MM.1S (cell line): ENCODE results near the gene MACROD2.

Source experiments
- DNase-seq: peaks from one replicate; pipeline ENCODE4 v3.0.0-alpha.2; 2015
- H2AFZ ChIP-seq: fragments of 300-600 bp; sonication (generic); 2 replicates; pipeline ENCODE4 v1.6.0; 2016; ENCODE audit warnings: antibody characterized with exemption, low read length
- H3F3A ChIP-seq: fragments of 300-600 bp; sonication (generic); 2 replicates; pipeline ENCODE4 v1.6.1; 2016; ENCODE audit warnings: mild to moderate bottlenecking, antibody characterized with exemption, low read length, moderate library complexity, mixed read lengths; ENCODE audit not compliant: insufficient read depth
- H3K27ac ChIP-seq: fragments of 300-600 bp; sonication (generic); 2 replicates; pipeline ENCODE4 v1.5.1; 2016; ENCODE audit warnings: mild to moderate bottlenecking, low read length
- H3K27me3 ChIP-seq: fragments of 300-600 bp; sonication (generic); replicated peaks from 2 replicates; pipeline ENCODE4 v1.6.0; 2016; ENCODE audit warnings: low read length; ENCODE audit not compliant: insufficient read depth
- H3K36me3 ChIP-seq: fragments of 300-600 bp; sonication (generic); replicated peaks from 2 replicates; pipeline ENCODE4 v1.6.1; 2016; ENCODE audit warnings: mild to moderate bottlenecking, low read length, mixed read lengths; ENCODE audit not compliant: insufficient read depth
- H3K4me1 ChIP-seq: fragments of 300-600 bp; sonication (generic); 2 replicates; pipeline ENCODE4 v1.6.1; 2016; ENCODE audit warnings: low read length, mixed read lengths
- H3K4me2 ChIP-seq: fragments of 300-600 bp; sonication (generic); 2 replicates; pipeline ENCODE4 v1.6.0; 2016; ENCODE audit warnings: low read depth, low read length
- H3K4me3 ChIP-seq: fragments of 300-600 bp; sonication (generic); 2 replicates; pipeline ENCODE4 v1.5.1; 2016; ENCODE audit warnings: low read length, mixed read lengths
- H3K79me2 ChIP-seq: fragments of 300-600 bp; sonication (generic); 2 replicates; pipeline ENCODE4 v1.6.1; 2016; ENCODE audit warnings: mixed run types, low read length, mixed read lengths
- H3K9ac ChIP-seq: fragments of 300-600 bp; sonication (generic); 2 replicates; pipeline ENCODE4 v1.6.1; 2016; ENCODE audit warnings: low read length, mixed read lengths
- H3K9me2 ChIP-seq: fragments of 300-600 bp; sonication (generic); replicated peaks from 2 replicates; pipeline ENCODE4 v1.6.1; 2016; ENCODE audit warnings: mild to moderate bottlenecking, low read length, mixed read lengths; ENCODE audit not compliant: insufficient read depth
- H3K9me3 ChIP-seq: fragments of 300-600 bp; sonication (generic); replicated peaks from 2 replicates; pipeline ENCODE4 v1.6.1; 2016; ENCODE audit warnings: mild to moderate bottlenecking, low read length, mixed read lengths; ENCODE audit not compliant: insufficient read depth
- H4K20me1 ChIP-seq: fragments of 300-600 bp; sonication (generic); 2 replicates; pipeline ENCODE4 v1.6.1; 2016; ENCODE audit warnings: mild to moderate bottlenecking, low read length, moderate library complexity, mixed read lengths; ENCODE audit not compliant: insufficient read depth
- CTCF ChIP-seq: fragments of 300-600 bp; sonication (generic); IDR thresholded peaks from 2 replicates; pipeline ENCODE4 v1.5.1; 2016; ENCODE audit warnings: antibody characterized with exemption, low read length, mixed read lengths
- EZH2 ChIP-seq: fragments of 300-600 bp; sonication (generic); optimal IDR thresholded peaks from 2 replicates; pipeline ENCODE3; 2017; ENCODE audit warnings: low read depth, mild to moderate bottlenecking, antibody characterized with exemption, low read length, mixed read lengths
- EZH2phosphoT487 ChIP-seq: fragments of 300-600 bp; sonication (generic); IDR thresholded peaks from 2 replicates; pipeline ENCODE4 v1.6.1; 2018; ENCODE audit warnings: antibody characterized with exemption, low read length

MACROD2 gene

GRCh38 chr20:13995086-13995665, at the start of gene MACROD2:
TSS of gene MACROD2 (plus strand) at chr20:13995516.
- no peak within 1 kb of the TSS for H3K9ac ChIP-seq
- TF ChIP-seq EZH2phosphoT487 = no peak
- TF ChIP-seq EZH2 = no peak
- no peak for TF ChIP-seq CTCF
- no peaks in the 10 kb centered on the region for H3K79me2 ChIP-seq
- no peak within 1 kb of the TSS for H3K4me3 ChIP-seq
- H3K4me2 ChIP-seq = no peak within 1 kb of the TSS
- DNase-seq = no peak
- no peaks in the 10 kb centered on the region for H3K27me3 ChIP-seq
- H3K36me3 ChIP-seq = no peaks in the 10 kb centered on the region
- H4K20me1 ChIP-seq = no peaks in the 10 kb centered on the region
- no peak within 1 kb of the TSS for H2AFZ ChIP-seq
- H3K9me3 ChIP-seq = no peaks in the 10 kb centered on the region
- no peaks in the 10 kb centered on the region for H3K4me1 ChIP-seq
- H3K9me2 ChIP-seq = no peaks in the 10 kb centered on the region
- no peaks in the 10 kb centered on the region for H3F3A ChIP-seq
- no peak within 1 kb of the TSS for H3K27ac ChIP-seq

- no peak overlapping the region for H2AFZ ChIP-seq
- no peaks in the 10 kb centered on the region for H3K27me3 ChIP-seq
- no peaks in the 10 kb centered on the region for H3F3A ChIP-seq
- H3K4me2 ChIP-seq = no peak overlapping the region
- H3K79me2 ChIP-seq = no peaks in the 10 kb centered on the region
- no peaks in the 10 kb centered on the region for H4K20me1 ChIP-seq
- no peak overlapping the region for H3K4me3 ChIP-seq
- no peak for DNase-seq
- H3K9me2 ChIP-seq = no peaks in the 10 kb centered on the region
- H3K9ac ChIP-seq = no peak overlapping the region
- H3K4me1 ChIP-seq = no peaks in the 10 kb centered on the region
- no peak overlapping the region for H3K27ac ChIP-seq
- TF ChIP-seq EZH2phosphoT487 = no peak
- TF ChIP-seq CTCF = no peak
- TF ChIP-seq EZH2 = no peak
- no peaks in the 10 kb centered on the region for H3K36me3 ChIP-seq
- no peaks in the 10 kb centered on the region for H3K9me3 ChIP-seq
Observed at GRCh38 chr20:13947719-13948118, 47.6 kb upstream of the MACROD2 start.

- Histone ChIP-seq H3K36me3 (no peaks in the 10 kb centered on the region), H2AFZ (no peak overlapping the region), H3K9me2 (no peaks in the 10 kb centered on the region), H3K9me3 (no peaks in the 10 kb centered on the region), H3K79me2 (no peaks in the 10 kb centered on the region), H4K20me1 (no peaks in the 10 kb centered on the region), H3K27me3 (no peaks in the 10 kb centered on the region), H3K4me2 (no peak overlapping the region), H3K4me1 (no peaks in the 10 kb centered on the region), H3F3A (no peaks in the 10 kb centered on the region), H3K9ac (no peak overlapping the region), H3K4me3 (no peak overlapping the region), H3K27ac (no peak overlapping the region)
- TF ChIP-seq EZH2phosphoT487 (no peak), EZH2 (no peak), CTCF (0 out of 2 replicates have a peak, but pooled peaks have one; percentile 8)
- DNase-seq = no peak
Observed at GRCh38 chr20:13953227-13953626, 42.1 kb upstream of the MACROD2 start.
